GM12865 (cell line): ENCODE data around the gene ZNF226.
"Not testable (repeated sequence)": the region's sequence is repeated elsewhere in the genome, so short reads cannot be mapped to it uniquely, and the experiment has no call there.

Experiments
- DNase-seq: peaks from one replicate; pipeline ENCODE4 v3.0.0; 2010; ENCODE audit warnings: low read depth
- H3K4me3 ChIP-seq: 2 replicates; pipeline ENCODE4 v1.5.1; 2011; ENCODE audit warnings: mild to moderate bottlenecking, low read depth, low read length, control low read depth
- TF ChIP-seq, protein P1 (sequence below): IDR thresholded peaks from 2 replicates; pipeline ENCODE4 v1.5.1; 2011; ENCODE audit warnings: low read length, control low read depth, low read depth, inconsistent platforms; ENCODE audit not compliant: insufficient read depth; ENCODE audit errors: missing control alignments

Gene ZNF226

DNA sequence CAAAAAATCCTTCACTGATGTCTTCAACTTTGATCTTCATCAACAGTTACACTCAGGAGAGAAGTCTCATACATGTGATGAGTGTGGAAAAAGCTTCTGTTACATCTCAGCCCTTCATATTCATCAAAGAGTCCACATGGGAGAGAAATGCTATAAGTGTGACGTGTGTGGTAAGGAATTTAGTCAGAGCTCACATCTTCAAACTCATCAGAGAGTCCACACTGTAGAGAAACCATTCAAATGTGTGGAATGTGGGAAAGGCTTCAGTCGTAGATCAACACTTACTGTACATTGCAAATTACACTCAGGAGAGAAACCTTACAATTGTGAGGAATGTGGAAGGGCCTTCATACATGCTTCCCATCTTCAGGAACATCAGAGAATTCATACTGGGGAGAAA is 8.4 kb upstream of the ZNF226 start:
- H3K4me3 ChIP-seq = no peak overlapping the region
- no peak for DNase-seq
- TF ChIP-seq, protein P1, sequence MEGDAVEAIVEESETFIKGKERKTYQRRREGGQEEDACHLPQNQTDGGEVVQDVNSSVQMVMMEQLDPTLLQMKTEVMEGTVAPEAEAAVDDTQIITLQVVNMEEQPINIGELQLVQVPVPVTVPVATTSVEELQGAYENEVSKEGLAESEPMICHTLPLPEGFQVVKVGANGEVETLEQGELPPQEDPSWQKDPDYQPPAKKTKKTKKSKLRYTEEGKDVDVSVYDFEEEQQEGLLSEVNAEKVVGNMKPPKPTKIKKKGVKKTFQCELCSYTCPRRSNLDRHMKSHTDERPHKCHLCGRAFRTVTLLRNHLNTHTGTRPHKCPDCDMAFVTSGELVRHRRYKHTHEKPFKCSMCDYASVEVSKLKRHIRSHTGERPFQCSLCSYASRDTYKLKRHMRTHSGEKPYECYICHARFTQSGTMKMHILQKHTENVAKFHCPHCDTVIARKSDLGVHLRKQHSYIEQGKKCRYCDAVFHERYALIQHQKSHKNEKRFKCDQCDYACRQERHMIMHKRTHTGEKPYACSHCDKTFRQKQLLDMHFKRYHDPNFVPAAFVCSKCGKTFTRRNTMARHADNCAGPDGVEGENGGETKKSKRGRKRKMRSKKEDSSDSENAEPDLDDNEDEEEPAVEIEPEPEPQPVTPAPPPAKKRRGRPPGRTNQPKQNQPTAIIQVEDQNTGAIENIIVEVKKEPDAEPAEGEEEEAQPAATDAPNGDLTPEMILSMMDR = no peak

DNA sequence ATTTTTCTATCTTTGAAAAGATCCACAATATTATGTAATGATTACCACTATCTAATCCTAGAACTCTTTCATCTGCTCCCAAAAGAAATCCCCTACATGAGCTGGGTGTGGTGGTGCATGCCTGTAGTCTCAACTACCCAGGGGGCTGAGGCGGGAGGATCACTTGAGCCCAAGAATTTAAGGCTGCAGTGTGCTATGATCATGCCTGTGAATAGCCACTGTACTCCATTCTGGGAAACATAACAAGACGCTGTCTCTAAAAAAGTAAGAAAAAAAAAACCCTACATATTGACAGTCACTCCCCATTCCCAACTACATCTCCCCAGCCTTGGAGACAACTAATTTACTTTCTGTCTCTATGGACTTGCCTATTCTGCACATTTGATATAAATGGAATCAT is 1.1 kb upstream of the ZNF226 start:
- DNase-seq = no peak
- H3K4me3 ChIP-seq = no peak overlapping the region
- TF ChIP-seq, protein P1 = no peak

DNA sequence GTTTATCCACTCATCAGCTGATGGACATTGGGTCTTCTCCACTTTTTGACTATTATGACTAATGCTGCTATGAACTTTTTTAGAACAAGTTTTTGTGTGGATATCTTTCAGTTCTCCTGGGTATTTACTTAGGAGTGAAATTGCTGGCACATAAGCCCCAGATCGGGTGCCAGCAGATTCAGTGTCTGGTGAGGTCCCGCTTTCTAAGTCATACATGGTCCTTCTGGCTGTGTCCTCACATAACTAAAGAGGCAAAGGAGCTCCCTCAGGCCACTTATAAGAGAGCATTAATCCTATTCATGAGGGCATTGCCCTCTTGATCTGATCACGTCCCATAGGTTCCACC is 600 bp upstream of the ZNF226 start:
- H3K4me3 ChIP-seq = peak overlapping the region; percentile 61
- DNase-seq = no peak
- TF ChIP-seq, protein P1 = no peak

DNA sequence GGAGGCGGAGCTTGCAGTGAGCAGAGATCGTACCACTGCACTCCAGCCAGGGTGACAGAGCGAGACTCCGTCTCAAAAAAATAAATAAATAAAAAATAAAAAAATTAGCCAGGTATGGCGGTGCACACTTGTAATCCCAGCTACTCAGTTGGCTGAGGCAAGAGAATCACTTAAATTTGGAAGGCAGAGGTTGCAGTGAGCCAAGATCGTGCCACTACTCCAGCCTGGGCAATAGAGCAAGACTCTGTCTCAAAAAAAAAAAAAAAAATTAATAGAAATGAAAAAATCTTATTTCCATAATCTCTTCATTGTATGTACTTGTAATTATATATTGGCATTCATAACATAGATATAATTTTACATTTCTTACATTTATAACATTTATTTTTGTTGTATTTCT is 5.8 kb downstream of the ZNF226 start:
- H3K4me3 ChIP-seq, DNase-seq: not testable (repeated sequence)

DNA sequence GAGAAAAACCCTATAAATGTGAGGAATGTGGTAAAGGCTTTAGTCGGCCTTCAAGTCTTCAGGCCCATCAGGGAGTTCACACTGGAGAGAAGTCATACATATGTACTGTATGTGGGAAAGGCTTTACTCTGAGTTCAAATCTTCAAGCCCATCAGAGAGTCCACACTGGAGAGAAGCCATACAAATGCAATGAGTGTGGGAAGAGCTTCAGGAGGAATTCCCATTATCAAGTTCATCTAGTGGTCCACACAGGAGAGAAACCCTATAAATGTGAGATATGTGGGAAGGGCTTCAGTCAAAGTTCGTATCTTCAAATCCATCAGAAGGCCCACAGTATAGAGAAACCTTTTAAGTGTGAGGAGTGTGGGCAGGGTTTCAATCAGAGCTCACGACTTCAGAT is 11.7 kb downstream of the ZNF226 start:
- DNase-seq = no peak
- TF ChIP-seq, protein P1 = no peak
- no peak overlapping the region for H3K4me3 ChIP-seq

DNA sequence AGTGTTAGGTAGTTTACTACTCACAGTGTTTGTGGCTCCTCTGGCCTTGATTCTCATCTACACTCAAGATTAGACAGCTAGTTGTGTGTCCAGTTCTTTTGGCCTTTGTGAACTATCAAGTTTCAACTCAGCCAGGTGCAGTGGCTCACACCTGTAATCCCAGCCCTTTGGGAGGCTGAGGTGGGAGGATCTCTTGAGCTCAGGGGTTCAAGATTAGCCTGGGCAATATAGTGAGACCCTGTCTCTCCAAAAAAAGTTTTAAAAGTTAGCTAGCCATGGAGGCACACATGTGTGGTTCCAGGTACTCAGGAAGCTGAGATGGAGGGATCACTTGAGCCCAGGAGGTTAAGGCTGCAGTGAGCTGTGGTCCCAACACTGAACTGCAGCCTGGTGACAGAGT is 16.1 kb downstream of the ZNF226 start:
- no peak for DNase-seq
- TF ChIP-seq, protein P1 = no peak
- no peak overlapping the region for H3K4me3 ChIP-seq

DNA sequence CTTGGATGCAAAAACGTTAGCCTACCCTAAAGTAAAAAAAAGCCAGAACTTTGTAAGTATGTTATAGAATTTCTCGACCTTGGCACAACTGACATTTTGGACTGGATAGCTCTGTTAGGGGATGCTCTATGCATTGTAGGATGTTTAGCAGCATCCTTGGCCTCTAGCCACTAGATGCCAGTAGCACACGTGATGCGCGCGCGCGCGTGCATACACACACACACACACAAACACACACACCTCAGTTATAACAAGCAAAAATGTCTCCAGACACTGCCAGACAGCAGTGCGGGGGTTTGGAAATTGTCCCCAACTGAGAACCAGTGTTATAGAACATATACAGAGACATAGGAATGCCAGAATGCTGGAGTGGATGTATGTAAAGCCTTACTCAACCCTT is 17.2 kb downstream of the ZNF226 start:
- no peak overlapping the region for H3K4me3 ChIP-seq
- TF ChIP-seq, protein P1 = no peak
- DNase-seq = no peak

DNA sequence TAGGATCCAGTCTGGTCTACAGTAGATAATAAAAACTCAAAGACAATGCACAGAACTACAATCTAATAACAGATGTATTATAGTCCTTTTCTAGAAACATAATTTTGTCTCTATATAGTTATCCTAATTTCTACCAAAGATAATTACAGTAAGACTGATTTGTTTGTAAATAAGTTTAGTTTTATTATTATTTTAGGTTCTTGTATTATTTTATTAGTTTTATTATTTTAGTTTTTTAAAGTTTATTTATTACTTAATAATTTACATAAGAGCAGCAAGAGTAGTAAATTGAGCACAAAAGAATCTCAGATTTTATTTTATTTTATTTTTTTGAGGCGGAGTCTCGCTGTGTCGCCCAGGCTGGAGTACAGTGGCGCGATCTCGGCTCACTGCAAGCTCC is 25.1 kb downstream of the ZNF226 start:
- no peak overlapping the region for H3K4me3 ChIP-seq

More for the DNA sequence above, 25.1 kb downstream of the ZNF226 start:
- TF ChIP-seq, protein P1 = no peak
- DNase-seq = no peak
